NCI-H82 treated with DMSO at 0.1 percent for 48 hours (cell line): Measurements from ENCODE around the gene METAP1.
A peak's percentile ranks its signal among the peaks of the same experiment; 100 is the strongest.
"Not testable (repeated sequence)": the region's sequence is repeated elsewhere in the genome, so short reads cannot be mapped to it uniquely, and the experiment has no call there.

ENCODE experiments used
- DNase-seq: peaks from one replicate; lab custom pipeline; 2025; ENCODE audit not compliant: unreplicated experiment; lab: John Stamatoyannopoulos, UW

The METAP1 gene

GRCh38 chr4:98996765-98997068, 1.2 kb downstream of the METAP1 start:
- DNase-seq = no peak

GRCh38 chr4:98997166-98997565, 1.6 kb downstream of the METAP1 start:
- no peak for DNase-seq

- no peak for DNase-seq
These were observed 3.0 kb downstream of the METAP1 start for GRCh38 chr4:98998551-98998950.

- no peak for DNase-seq
These were observed 6.8 kb downstream of the METAP1 start for GRCh38 chr4:99002279-99002678.

- no peak for DNase-seq
These were observed 12.5 kb downstream of the METAP1 start for GRCh38 chr4:99008051-99008450.

- no peak for DNase-seq
These were observed 16.4 kb downstream of the METAP1 start for GRCh38 chr4:99011910-99012309.

GRCh38 chr4:99013402-99013843, 17.9 kb downstream of the METAP1 start:
- DNase-seq = no peak

- DNase-seq = no peak
These were observed 18.5 kb downstream of the METAP1 start for GRCh38 chr4:99013884-99014523.

GRCh38 chr4:99021386-99021785, 25.9 kb downstream of the METAP1 start:
- no peak for DNase-seq

- no peak for DNase-seq
These were observed 27.0 kb downstream of the METAP1 start for GRCh38 chr4:99022566-99022965.

GRCh38 chr4:99023800-99024251, 28.3 kb downstream of the METAP1 start:
- DNase-seq = not testable (repeated sequence)

GRCh38 chr4:99024481-99025275, 29.2 kb downstream of the METAP1 start:
- peak; percentile 25 for DNase-seq

- DNase-seq = no peak
These were observed 30.0 kb downstream of the METAP1 start for GRCh38 chr4:99025506-99025905.

GRCh38 chr4:99027304-99027703, 31.8 kb downstream of the METAP1 start:
- DNase-seq = no peak

GRCh38 chr4:99028187-99028586, 32.7 kb downstream of the METAP1 start:
- no peak for DNase-seq

GRCh38 chr4:99029018-99029735, 33.7 kb downstream of the METAP1 start:
- no peak for DNase-seq

- no peak for DNase-seq
These were observed 34.3 kb downstream of the METAP1 start for GRCh38 chr4:99029852-99030251.

GRCh38 chr4:99033956-99034355, 38.4 kb downstream of the METAP1 start:
- no peak for DNase-seq

GRCh38 chr4:99038213-99038612, 42.7 kb downstream of the METAP1 start:
- DNase-seq = no peak

- no peak for DNase-seq
These were observed 47.8 kb downstream of the METAP1 start for GRCh38 chr4:99043346-99043745.

GRCh38 chr4:99047710-99048109, 52.2 kb downstream of the METAP1 start:
- DNase-seq = no peak

GRCh38 chr4:99052902-99053301, 57.4 kb downstream of the METAP1 start:
- DNase-seq = no peak
